HFF-Myc (cell line): Measurements from ENCODE around the gene SHISA2.
A peak's percentile ranks its signal among the peaks of the same experiment; 100 is the strongest.

Experiments used
- DNase-seq: peaks from one replicate; pipeline ENCODE4 v3.0.0-alpha.2; 2011; ENCODE audit warnings: low read depth; ENCODE audit errors: extremely low read depth
- H3K4me3 ChIP-seq: replicated peaks from 2 replicates; pipeline ENCODE4 v1.5.1; 2011; ENCODE audit warnings: low read depth, mild to moderate bottlenecking, control low read depth, low read length
- CTCF ChIP-seq: IDR thresholded peaks from 2 replicates; pipeline ENCODE4 v1.5.1; 2012; ENCODE audit warnings: mild to moderate bottlenecking, low read depth, low read length, control low read depth; ENCODE audit errors: missing control alignments

Gene SHISA2

GRCh38 chr13:26047040-26047439 lies 4.8 kb downstream of the SHISA2 start:
- TF ChIP-seq CTCF, result no peak
- no peak for DNase-seq
- no peak overlapping the region for H3K4me3 ChIP-seq

GRCh38 chr13:26046639-26047038 lies 5.2 kb downstream of the SHISA2 start:
- H3K4me3 ChIP-seq, result no peak overlapping the region

GRCh38 chr13:26045142-26045541 lies 6.7 kb downstream of the SHISA2 start:
- H3K4me3 ChIP-seq, result no peak overlapping the region
- TF ChIP-seq CTCF, result no peak
- DNase-seq, result no peak

More at GRCh38 chr13:26046639-26047038, 5.2 kb downstream of the SHISA2 start:
- DNase-seq, result no peak
- no peak for TF ChIP-seq CTCF

GRCh38 chr13:26042785-26043184 lies 9.0 kb downstream of the SHISA2 start:
- TF ChIP-seq CTCF, result no peak
- no peak overlapping the region for H3K4me3 ChIP-seq

GRCh38 chr13:26041444-26041843 lies 10.4 kb downstream of the SHISA2 start:
- no peak for TF ChIP-seq CTCF

More at GRCh38 chr13:26042785-26043184, 9.0 kb downstream of the SHISA2 start:
- no peak for DNase-seq

GRCh38 chr13:26038931-26039475 lies 12.8 kb downstream of the SHISA2 start:
- no peak overlapping the region for H3K4me3 ChIP-seq
- DNase-seq, result no peak
- no peak for TF ChIP-seq CTCF

More at GRCh38 chr13:26041444-26041843, 10.4 kb downstream of the SHISA2 start:
- no peak for DNase-seq
- H3K4me3 ChIP-seq, result no peak overlapping the region

GRCh38 chr13:26037302-26037701 lies 14.5 kb downstream of the SHISA2 start:
- no peak for DNase-seq
- TF ChIP-seq CTCF, result peak; percentile 68
- no peak overlapping the region for H3K4me3 ChIP-seq
